ENCODE data around the gene ATXN10. TPM values are rescaled to one million over a fixed set of nuclear protein-coding genes. Genes with fewer than 3 reads are reported as not detected.
"Not testable (repeated sequence)": the region's sequence is repeated elsewhere in the genome, so short reads cannot be mapped to it uniquely, and the experiment has no call there.

The ATXN10 gene, protein sequence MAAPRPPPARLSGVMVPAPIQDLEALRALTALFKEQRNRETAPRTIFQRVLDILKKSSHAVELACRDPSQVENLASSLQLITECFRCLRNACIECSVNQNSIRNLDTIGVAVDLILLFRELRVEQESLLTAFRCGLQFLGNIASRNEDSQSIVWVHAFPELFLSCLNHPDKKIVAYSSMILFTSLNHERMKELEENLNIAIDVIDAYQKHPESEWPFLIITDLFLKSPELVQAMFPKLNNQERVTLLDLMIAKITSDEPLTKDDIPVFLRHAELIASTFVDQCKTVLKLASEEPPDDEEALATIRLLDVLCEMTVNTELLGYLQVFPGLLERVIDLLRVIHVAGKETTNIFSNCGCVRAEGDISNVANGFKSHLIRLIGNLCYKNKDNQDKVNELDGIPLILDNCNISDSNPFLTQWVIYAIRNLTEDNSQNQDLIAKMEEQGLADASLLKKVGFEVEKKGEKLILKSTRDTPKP
- polyA plus RNA-seq (2013, experiment 1 of 2): 56.6 TPM
- 60.4 TPM for polyA plus RNA-seq (2013, experiment 2 of 2)

DNA sequence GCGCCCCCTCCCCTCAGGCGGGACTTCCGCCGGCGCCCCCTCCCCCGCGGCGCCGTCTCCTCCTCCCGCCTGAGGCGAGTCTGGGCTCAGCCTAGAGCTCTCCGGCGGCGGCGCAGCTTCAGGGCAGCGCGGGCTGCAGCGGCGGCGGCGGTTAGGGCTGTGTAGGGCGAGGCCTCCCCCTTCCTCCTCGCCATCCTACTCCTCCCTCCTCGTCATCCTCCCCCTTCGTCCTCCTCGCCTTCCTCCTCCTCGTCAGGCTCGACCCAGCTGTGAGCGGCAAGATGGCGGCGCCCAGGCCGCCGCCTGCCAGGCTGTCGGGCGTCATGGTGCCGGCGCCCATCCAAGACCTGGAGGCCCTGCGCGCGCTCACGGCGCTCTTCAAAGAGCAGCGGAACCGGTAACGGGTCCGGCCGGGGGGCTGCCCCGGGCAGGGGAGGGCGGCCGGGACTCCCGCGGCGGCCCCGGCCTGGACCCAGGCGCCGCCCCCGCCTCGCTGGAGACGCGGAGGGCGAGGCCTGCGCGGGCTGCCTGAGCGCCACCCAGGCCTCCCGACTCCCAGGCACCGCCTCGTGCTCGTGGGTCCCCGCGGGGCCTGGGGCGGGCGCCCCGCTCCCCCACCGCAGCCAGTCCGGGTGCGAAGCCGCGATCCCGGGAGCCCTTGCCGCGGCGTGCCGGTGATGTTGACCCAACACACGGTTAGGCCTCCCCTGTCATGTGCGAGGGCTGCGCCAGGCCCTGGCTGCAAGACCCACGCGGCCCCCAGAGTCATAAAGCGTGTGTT, at the start of gene ATXN10:
ATXN10 (plus strand) TSS at position 52 of the 781 bp plus-strand sequence; CDS start at position 282, 230 bp downstream.
- Histone ChIP-seq H2AFZ (ENCODE audit: low read depth, low read length) (peak within 1 kb of the TSS; percentile 72), H4K91ac (ENCODE audit: low read length) (peak within 1 kb of the TSS; percentile 97), H3K4me2 (ENCODE audit: low read length, poor library complexity, severe bottlenecking) (peak within 1 kb of the TSS; percentile 87), H3K79me1 (replicated peaks; ENCODE audit: low read length, poor library complexity, severe bottlenecking) (no peaks in the 10 kb centered on the region), H2BK5ac (ENCODE audit: low read depth, low read length, poor library complexity, severe bottlenecking) (peak within 1 kb of the TSS; percentile 60), H3K14ac (ENCODE audit: low read length in 2 of 2) (peak within 1 kb of the TSS; percentile 67 to 93), H3K4ac (ENCODE audit: low read depth in 1 of 2, low read length in 2 of 2) (peak within 1 kb of the TSS; percentile 44 to 90), H3K27me3 (ENCODE audit: control insufficient read depth in 1 of 2, insufficient read depth in 1 of 2, low read length in 2 of 2) (no peaks in the 10 kb centered on the region), H3K36me3 (ENCODE audit: control insufficient read depth in 1 of 2, insufficient read depth in 2 of 2, low read depth in 1 of 2, low read length in 2 of 2) (peaks cover 0 to 2% of the 10 kb centered on the region in 2 experiments), H3K9ac (ENCODE audit: low read length) (peak within 1 kb of the TSS; percentile 96), H3K4me1 (ENCODE audit: control insufficient read depth, insufficient read depth, low read depth, low read length) (peaks cover 12% of the 10 kb centered on the region), H3K23ac (ENCODE audit: low read length in 2 of 2) (peak within 1 kb of the TSS; percentile 68 to 98), H3K18ac (ENCODE audit: low read depth in 1 of 2, low read length in 2 of 2) (peak within 1 kb of the TSS; percentile 95 to 98), H2BK120ac (ENCODE audit: low read depth, low read length) (peak within 1 kb of the TSS; percentile 94), H3K4me3 (ENCODE audit: insufficient read depth in 1 of 2, low read depth in 1 of 2, low read length in 2 of 2) (peak within 1 kb of the TSS; percentile 91 to 97), H4K8ac (ENCODE audit: low read length) (peak within 1 kb of the TSS; percentile 99), H2AK5ac (ENCODE audit: low read length, severe bottlenecking) (peak within 1 kb of the TSS; percentile 90), H2BK12ac (ENCODE audit: low read length in 2 of 2) (peak within 1 kb of the TSS in 1 of 2 experiments; percentile 21), H3K9me3 (ENCODE audit: control insufficient read depth, low read length) (no peaks in the 10 kb centered on the region), H3K27ac (ENCODE audit: low read length, poor library complexity, severe bottlenecking) (peak within 1 kb of the TSS; percentile 41), H2BK15ac (ENCODE audit: low read depth, poor library complexity, severe bottlenecking) (peak within 1 kb of the TSS; percentile 65)
- DNase-seq: peak; percentile 77
- under 1% methylated on average over 69 of the region's 89 CpGs for WGBS

GRCh38 chr22:45621836-45622600, 49.6 kb upstream of the ATXN10 start:
- peaks cover 0 to 4% of the 10 kb centered on the region in 2 experiments for H3K27me3 ChIP-seq (ENCODE audit: control insufficient read depth in 1 of 2, insufficient read depth in 1 of 2, low read length in 2 of 2)
- no peak overlapping the region for H3K23ac ChIP-seq (ENCODE audit: low read length in 2 of 2)
- H3K9ac ChIP-seq (ENCODE audit: low read length): no peak overlapping the region
- no peak overlapping the region for H2BK15ac ChIP-seq (ENCODE audit: low read depth, poor library complexity, severe bottlenecking)
- H3K18ac ChIP-seq (ENCODE audit: low read depth in 1 of 2, low read length in 2 of 2): no peak overlapping the region
- no peak overlapping the region for H3K4me2 ChIP-seq (ENCODE audit: low read length, poor library complexity, severe bottlenecking)
- peak overlapping the region; percentile 50 for H2AK5ac ChIP-seq (ENCODE audit: low read length, severe bottlenecking)
- no peaks in the 10 kb centered on the region for H3K36me3 ChIP-seq (ENCODE audit: control insufficient read depth in 1 of 2, insufficient read depth in 2 of 2, low read depth in 1 of 2, low read length in 2 of 2)
- no peak overlapping the region for H3K14ac ChIP-seq (ENCODE audit: low read length in 2 of 2)
- no peak overlapping the region for H2AFZ ChIP-seq (ENCODE audit: low read depth, low read length)
- no peak for DNase-seq
- H4K8ac ChIP-seq (ENCODE audit: low read length): no peak overlapping the region
- no peak overlapping the region for H3K27ac ChIP-seq (ENCODE audit: low read length, poor library complexity, severe bottlenecking)
- H2BK5ac ChIP-seq (ENCODE audit: low read depth, low read length, poor library complexity, severe bottlenecking): no peak overlapping the region
- WGBS: 82% methylated on average over 9 of the region's 11 CpGs
- no peak overlapping the region for H3K4me3 ChIP-seq (ENCODE audit: insufficient read depth in 1 of 2, low read depth in 1 of 2, low read length in 2 of 2)
- no peaks in the 10 kb centered on the region for H3K9me3 ChIP-seq (ENCODE audit: control insufficient read depth, low read length)
- H2BK12ac ChIP-seq (ENCODE audit: low read length in 2 of 2): no peak overlapping the region
- H3K4me1 ChIP-seq (ENCODE audit: control insufficient read depth, insufficient read depth, low read depth, low read length): no peaks in the 10 kb centered on the region
- H3K4ac ChIP-seq (ENCODE audit: low read depth in 1 of 2, low read length in 2 of 2): no peak overlapping the region
- H4K91ac ChIP-seq (ENCODE audit: low read length): peak overlapping the region; percentile 39
- H2BK120ac ChIP-seq (ENCODE audit: low read depth, low read length): no peak overlapping the region
- no peaks in the 10 kb centered on the region for H3K79me1 ChIP-seq (replicated peaks; ENCODE audit: low read length, poor library complexity, severe bottlenecking)

GRCh38 chr22:45623464-45624145, 48.0 kb upstream of the ATXN10 start:
- H3K18ac ChIP-seq (ENCODE audit: low read depth in 1 of 2, low read length in 2 of 2); H2AFZ ChIP-seq (ENCODE audit: low read depth, low read length); H2AK5ac ChIP-seq (ENCODE audit: low read length, severe bottlenecking); H3K4me2 ChIP-seq (ENCODE audit: low read length, poor library complexity, severe bottlenecking); H2BK120ac ChIP-seq (ENCODE audit: low read depth, low read length); H4K91ac ChIP-seq (ENCODE audit: low read length); H4K8ac ChIP-seq (ENCODE audit: low read length); H3K9me3 ChIP-seq (ENCODE audit: control insufficient read depth, low read length); H3K4me3 ChIP-seq (ENCODE audit: insufficient read depth in 1 of 2, low read depth in 1 of 2, low read length in 2 of 2); H3K79me1 ChIP-seq (replicated peaks; ENCODE audit: low read length, poor library complexity, severe bottlenecking); H3K27me3 ChIP-seq (ENCODE audit: control insufficient read depth in 1 of 2, insufficient read depth in 1 of 2, low read length in 2 of 2); H2BK15ac ChIP-seq (ENCODE audit: low read depth, poor library complexity, severe bottlenecking); H3K4me1 ChIP-seq (ENCODE audit: control insufficient read depth, insufficient read depth, low read depth, low read length); H3K23ac ChIP-seq (ENCODE audit: low read length in 2 of 2); H3K36me3 ChIP-seq (ENCODE audit: control insufficient read depth in 1 of 2, insufficient read depth in 2 of 2, low read depth in 1 of 2, low read length in 2 of 2); H3K27ac ChIP-seq (ENCODE audit: low read length, poor library complexity, severe bottlenecking); H3K9ac ChIP-seq (ENCODE audit: low read length); H2BK5ac ChIP-seq (ENCODE audit: low read depth, low read length, poor library complexity, severe bottlenecking); H2BK12ac ChIP-seq (ENCODE audit: low read length in 2 of 2); H3K14ac ChIP-seq (ENCODE audit: low read length in 2 of 2); H3K4ac ChIP-seq (ENCODE audit: low read depth in 1 of 2, low read length in 2 of 2): not testable (repeated sequence)
- no CpG with 5 or more reads among the region's 3 CpGs for WGBS
- DNase-seq: peak; percentile 11
